OCI-LY7 (cell line): ENCODE data around the gene C1orf21.

Experiments used
- CTCF ChIP-seq: fragments of 200-600 bp; sonication (generic); conservative IDR thresholded peaks from 2 replicates; pipeline ENCODE4 v1.5.1; 2014; ENCODE audit warnings: mild to moderate bottlenecking, antibody characterized with exemption, low read length, moderate library complexity, mixed read lengths
- EZH2phosphoT487 ChIP-seq: fragments of 200-600 bp; sonication (generic); IDR thresholded peaks from 2 replicates; pipeline ENCODE4 v1.6.1; 2018; ENCODE audit warnings: low read depth, borderline replicate concordance, mild to moderate bottlenecking, mixed run types, antibody characterized with exemption, low read length, moderate library complexity, mixed read lengths

- TF ChIP-seq CTCF, result no peak
- TF ChIP-seq EZH2phosphoT487, result no peak
Observed at GRCh38 chr1:184635347-184635979, 248.6 kb downstream of the C1orf21 start.
